Measurements from ENCODE around the gene CDH23.

- TF ChIP-seq HDAC6 (IDR thresholded peaks at IDR 0.05; ENCODE audit: low read depth, low read length), result no peak
- TF ChIP-seq, protein P1, sequence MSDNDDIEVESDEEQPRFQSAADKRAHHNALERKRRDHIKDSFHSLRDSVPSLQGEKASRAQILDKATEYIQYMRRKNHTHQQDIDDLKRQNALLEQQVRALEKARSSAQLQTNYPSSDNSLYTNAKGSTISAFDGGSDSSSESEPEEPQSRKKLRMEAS (IDR thresholded peaks at IDR 0.05), result no peak
- no peak for TF ChIP-seq EZH2 (IDR thresholded peaks at IDR 0.05; ENCODE audit: low read depth, low read length, severe bottlenecking)
- no peak for TF ChIP-seq TEAD4 (IDR thresholded peaks at IDR 0.05; ENCODE audit: low read depth, low read length)
- no peak for TF ChIP-seq POLR2A (IDR thresholded peaks at IDR 0.05; ENCODE audit: control extremely low read depth in 1 of 2, low read depth in 2 of 2, low read length in 2 of 2)
- no peak for TF ChIP-seq CTCF (IDR thresholded peaks at IDR 0.05; ENCODE audit: control extremely low read depth in 1 of 3, insufficient read depth in 1 of 3, low read depth in 1 of 3, low read length in 3 of 3)
- TF ChIP-seq EGR1 (IDR thresholded peaks at IDR 0.05; ENCODE audit: borderline replicate concordance, low read depth, low read length), result no peak
- no peak for TF ChIP-seq POLR2AphosphoS5 (IDR thresholded peaks at IDR 0.05; ENCODE audit: low read depth, low read length)
- TF ChIP-seq RNF2 (IDR thresholded peaks at IDR 0.05; ENCODE audit: borderline replicate concordance, low read depth, low read length, missing control alignments, poor library complexity, severe bottlenecking), result no peak
- no peak for TF ChIP-seq SUZ12 (IDR thresholded peaks at IDR 0.05; ENCODE audit: low read length)
- TF ChIP-seq E2F6 (IDR thresholded peaks at IDR 0.05), result no peak
- no peak for TF ChIP-seq MAFK (IDR thresholded peaks at IDR 0.05; ENCODE audit: low read depth, low read length)
- TF ChIP-seq RAD21 (IDR thresholded peaks at IDR 0.05 in 1 of 2, conservative IDR thresholded peaks at IDR 0.05 in 1 of 2; ENCODE audit: low read depth in 2 of 2, low read length in 2 of 2), result no peak
- TF ChIP-seq ASH2L (IDR thresholded peaks at IDR 0.05; ENCODE audit: low read length), result no peak
Measured at GRCh38 chr10:71587941-71588573, 191.3 kb downstream of the CDH23 start.
